Central memory CD4-positive, alpha-beta T cell (primary cell): Measurements from ENCODE around the gene PRKG1.

Experiments used
- DNase-seq: peaks from one replicate; pipeline ENCODE4 v3.0.0; 2022

The PRKG1 gene

DNA sequence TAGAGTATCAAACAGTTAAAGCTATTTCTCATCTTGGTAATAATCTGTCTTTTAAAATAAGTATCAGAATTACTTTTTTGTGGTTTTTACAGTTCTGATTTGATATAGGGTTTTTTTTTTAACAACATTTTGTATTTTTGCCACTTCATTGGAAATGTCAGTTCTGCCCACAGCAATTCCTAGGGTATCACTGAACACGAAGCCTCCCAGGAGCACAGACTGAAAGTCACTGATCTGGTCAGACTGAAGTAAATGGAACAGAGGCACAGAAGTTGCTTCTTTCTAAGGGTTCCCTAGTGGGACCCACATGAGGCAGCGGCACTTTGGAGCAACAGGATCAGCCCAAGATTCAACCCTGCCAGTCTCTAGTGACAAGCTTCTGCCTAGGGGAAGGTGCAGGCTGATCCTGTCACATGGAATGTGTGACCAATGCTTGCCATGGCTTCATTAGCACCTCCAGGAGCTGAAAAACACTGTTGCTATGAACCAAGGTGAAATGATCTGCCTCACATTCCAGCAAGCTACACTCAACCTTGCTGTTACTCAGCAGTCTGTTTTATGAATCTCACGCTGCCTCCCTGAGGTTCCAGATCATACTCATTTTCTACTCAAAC lies 898.6 kb downstream of the PRKG1 start:
- no peak for DNase-seq

DNA sequence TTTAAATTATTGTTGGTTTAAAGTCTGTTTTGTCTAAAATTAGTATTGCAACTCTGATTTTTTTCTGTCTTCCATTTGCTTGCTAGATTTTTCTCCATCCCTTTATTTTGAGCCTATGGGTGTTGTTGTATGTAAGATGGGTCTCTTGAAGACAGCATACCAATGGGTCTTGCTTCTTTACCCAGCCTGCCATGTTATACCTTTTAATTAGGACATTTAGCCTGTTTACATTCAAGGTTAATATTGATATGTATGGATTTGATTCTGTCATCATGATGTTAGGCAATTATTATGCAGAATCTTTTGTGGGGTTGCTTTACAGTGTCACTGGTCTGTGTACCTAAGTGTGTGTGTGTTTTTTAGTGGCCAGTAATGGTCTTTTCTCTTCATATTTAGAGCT lies 906.5 kb downstream of the PRKG1 start:
- no peak for DNase-seq

GRCh38 chr10:51981731-51982130 lies 907.4 kb downstream of the PRKG1 start:
- no peak for DNase-seq

GRCh38 chr10:51983481-51983880 lies 909.2 kb downstream of the PRKG1 start:
- no peak for DNase-seq

DNA sequence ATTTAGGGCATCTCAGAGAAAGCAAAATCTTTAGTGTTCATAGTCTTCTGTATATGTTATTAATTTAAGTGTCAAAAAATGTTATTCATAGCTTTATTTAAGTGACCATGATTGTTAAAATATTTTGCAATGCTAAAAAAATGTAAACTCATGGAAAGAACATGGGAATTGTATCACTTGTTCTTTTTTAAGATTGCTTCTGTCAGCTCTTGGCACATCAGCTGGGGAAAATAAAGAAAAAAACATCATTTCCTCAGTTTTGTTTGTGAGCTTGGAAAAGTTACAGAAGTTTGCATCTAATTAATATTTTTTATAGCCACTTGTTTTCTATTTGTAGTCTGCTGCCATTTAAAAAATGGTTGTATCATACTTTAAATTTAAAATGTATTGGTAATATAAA lies 911.0 kb downstream of the PRKG1 start:
- no peak for DNase-seq

GRCh38 chr10:51986516-51986915 lies 912.2 kb downstream of the PRKG1 start:
- no peak for DNase-seq

- DNase-seq: no peak
Measured at GRCh38 chr10:51993475-51993874, 919.2 kb downstream of the PRKG1 start.

DNA sequence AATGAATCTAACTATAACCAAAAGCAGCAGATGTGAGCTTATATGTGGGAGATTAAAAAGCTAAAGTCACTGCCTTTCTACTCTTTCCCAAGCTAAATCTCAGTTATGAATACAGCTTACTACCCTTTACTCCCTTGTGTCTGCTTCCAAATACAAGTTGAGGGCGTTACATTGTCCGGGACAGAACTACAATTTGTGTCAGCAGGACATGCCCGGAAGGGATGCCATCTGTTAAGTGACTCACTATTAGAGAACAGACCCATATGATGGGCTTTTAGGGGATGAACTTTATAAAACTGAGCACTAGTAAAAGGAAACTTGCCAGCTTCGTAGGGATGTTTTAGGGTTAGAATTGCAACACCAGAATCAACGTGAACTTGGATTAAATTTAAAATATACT lies 924.8 kb downstream of the PRKG1 start:
- DNase-seq: no peak

DNA sequence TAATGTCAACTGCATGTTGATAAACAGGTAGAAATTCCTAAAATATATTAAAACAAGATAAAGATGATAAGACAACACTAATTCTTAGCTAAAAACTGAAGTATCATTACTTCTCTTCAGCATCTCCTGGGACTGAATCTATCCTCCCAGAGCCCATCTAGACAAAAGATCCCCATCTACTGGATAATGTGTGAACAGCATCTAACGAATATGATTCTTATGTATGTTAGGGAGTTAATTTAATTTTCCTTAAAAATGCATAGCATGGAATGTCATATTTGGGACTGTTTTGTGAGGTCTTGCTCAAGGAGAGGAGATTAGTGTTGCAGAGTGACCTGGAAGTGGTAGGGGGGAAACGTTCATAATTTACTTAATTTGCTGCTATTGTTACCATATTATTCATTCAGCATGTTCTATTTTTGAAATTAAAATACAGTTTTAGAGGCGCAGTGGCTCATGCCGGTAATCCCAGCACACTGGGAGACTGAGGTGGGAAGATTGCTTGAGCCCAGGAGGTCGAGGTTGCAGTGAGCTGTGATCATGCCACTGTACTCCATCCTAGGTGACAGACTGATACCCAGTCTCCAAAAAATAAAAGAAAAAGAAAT lies 930.2 kb downstream of the PRKG1 start:
- DNase-seq: no peak

GRCh38 chr10:52007091-52007490 lies 932.8 kb downstream of the PRKG1 start:
- DNase-seq: no peak

DNA sequence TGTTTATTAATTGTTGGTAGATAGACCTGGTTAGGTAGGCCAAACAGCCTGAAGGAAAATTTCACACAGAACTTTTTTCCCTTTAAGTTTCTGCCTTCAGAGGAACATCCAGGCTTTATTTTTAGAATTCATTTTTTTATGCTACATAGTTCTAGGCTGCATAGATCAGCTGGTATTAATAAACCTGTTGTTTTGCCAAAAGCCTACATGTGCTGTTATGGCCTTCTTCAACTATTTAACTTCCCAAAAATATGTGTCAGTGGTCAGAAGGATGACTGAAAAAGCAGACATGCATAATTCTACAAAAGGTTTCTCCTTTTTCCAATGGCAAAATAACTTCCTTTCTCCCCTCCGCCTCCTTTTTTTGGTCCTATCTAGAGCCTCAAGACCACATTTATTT lies 936.8 kb downstream of the PRKG1 start:
- DNase-seq: no peak

DNA sequence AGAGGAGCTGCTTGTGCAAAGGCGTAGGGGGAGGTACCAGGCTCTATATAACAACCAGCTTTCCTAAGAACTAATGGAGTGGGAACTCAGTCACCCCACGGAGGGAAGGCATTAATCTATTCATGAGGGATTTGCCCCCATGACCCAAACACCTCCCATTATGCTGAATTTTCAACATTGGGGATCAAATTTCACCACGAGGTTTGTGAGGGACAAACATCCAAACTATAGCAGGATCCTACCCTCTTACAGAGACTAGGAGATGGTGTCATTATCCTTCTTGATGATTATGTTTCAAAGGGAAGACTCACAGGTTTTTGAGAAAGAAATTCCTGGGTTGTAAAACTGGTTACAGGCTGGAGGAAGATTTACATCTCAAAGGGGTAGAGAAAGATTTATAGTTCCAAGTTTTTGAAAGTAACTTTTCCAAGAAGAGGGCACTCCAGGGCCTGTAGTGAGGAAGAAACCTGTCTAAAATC lies 944.8 kb downstream of the PRKG1 start:
- no peak for DNase-seq

GRCh38 chr10:52019656-52020055 lies 945.4 kb downstream of the PRKG1 start:
- no peak for DNase-seq

DNA sequence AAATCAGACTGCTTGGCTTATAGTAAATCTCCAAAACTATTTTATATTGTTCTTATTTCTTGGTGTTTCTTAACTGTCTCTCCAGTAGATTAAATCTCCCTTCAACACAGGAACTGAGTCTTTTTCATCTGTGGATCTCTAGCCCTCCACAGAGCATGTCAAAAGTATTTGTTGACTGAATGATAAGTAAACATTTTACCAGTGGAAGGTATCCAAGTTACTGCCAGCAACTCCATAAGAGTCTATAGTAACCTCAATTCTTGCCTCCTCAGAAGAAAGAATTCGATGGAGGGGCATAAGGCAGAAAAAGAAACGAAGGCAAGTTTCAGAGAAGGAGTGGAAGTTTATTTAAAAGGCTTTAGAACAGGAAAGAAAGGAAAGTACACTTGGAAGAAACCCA lies 945.9 kb downstream of the PRKG1 start:
- DNase-seq: no peak

- DNase-seq: no peak
Measured at GRCh38 chr10:52020702-52021101, 946.4 kb downstream of the PRKG1 start.

DNA sequence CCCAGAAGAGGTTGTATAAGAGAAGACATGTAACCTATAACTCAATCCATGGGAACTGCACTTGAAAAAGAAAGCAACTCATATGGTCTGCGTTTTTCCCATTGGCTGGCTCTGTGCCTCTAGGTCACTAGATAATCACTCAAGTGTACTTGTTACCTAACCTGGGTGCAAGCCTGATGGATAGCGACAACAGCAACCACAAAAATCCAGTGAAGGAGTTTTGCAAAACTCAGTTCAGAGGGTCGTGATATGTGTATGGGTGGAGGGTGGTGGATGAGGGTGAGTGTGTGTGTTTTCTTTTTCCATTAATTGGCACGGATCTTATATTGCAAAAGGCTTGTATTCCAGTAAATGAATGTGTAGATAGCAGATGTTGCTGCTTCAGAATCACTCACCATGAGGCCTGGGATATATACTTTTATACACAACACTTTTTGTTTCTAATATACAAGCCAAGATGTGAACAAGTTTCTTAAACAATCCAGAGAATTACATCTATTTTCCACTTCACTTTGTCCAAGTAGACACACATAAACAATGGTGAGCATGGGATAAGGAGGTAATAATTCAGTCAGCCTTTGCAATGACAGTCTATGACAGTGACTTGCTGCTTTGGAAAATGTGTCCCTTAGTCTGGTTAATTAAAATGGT lies 952.9 kb downstream of the PRKG1 start:
- DNase-seq: no peak

DNA sequence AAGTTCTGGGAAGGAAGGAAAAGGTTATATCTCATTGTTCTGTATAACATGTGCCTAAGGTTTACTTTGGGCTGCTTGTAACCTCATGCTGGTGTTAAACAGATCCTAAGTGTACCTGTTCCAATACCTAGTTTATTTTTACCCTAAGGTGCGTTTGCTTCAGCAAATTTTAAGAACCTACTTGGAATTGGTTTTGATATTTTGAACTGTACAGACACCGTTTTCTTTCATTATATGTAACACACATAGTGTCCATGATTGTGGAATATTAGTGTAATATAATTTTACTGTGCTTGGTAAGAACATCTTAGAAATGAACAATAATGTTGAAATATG lies 954.2 kb downstream of the PRKG1 start:
- DNase-seq: no peak

DNA sequence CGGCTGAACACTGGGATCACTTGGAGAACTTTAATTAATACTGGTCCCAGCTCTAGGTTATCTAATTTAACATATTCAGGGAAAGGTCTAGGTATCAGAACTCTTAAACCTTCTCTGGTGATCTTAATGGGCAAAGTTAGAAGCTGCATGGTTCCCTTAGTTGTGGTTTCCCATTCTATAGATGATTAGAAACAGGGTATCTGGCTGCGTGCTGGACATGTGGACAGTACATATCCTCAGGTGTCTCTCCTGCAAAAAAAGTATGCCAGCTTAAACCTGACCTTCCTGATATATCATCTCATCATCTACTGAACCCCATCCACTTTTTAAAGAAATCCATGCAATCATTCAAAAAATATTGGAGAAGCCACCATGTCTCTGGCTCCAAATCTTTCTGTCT lies 955.3 kb downstream of the PRKG1 start:
- no peak for DNase-seq

GRCh38 chr10:52030051-52030790 lies 955.9 kb downstream of the PRKG1 start:
- DNase-seq: no peak

DNA sequence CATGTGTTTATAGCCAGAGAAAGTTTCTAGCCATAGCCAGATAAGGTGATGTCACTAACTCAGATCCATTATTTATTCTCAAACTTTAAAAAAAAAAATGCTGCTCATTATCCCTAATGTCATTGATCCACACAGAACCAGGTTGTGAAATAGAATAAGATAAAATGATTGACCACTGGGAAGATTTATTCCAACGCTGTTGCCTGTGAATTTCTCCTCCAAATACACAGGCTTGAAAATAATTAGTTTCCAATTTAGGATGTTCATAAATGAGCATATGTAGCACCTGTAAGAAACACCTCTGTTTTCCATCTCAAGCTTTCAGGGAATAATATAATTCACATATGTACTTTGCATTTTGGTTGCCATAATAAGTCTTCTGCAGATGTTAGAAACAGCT lies 956.7 kb downstream of the PRKG1 start:
- DNase-seq: no peak

- no peak for DNase-seq
Measured at GRCh38 chr10:52031771-52032170, 957.5 kb downstream of the PRKG1 start.

DNA sequence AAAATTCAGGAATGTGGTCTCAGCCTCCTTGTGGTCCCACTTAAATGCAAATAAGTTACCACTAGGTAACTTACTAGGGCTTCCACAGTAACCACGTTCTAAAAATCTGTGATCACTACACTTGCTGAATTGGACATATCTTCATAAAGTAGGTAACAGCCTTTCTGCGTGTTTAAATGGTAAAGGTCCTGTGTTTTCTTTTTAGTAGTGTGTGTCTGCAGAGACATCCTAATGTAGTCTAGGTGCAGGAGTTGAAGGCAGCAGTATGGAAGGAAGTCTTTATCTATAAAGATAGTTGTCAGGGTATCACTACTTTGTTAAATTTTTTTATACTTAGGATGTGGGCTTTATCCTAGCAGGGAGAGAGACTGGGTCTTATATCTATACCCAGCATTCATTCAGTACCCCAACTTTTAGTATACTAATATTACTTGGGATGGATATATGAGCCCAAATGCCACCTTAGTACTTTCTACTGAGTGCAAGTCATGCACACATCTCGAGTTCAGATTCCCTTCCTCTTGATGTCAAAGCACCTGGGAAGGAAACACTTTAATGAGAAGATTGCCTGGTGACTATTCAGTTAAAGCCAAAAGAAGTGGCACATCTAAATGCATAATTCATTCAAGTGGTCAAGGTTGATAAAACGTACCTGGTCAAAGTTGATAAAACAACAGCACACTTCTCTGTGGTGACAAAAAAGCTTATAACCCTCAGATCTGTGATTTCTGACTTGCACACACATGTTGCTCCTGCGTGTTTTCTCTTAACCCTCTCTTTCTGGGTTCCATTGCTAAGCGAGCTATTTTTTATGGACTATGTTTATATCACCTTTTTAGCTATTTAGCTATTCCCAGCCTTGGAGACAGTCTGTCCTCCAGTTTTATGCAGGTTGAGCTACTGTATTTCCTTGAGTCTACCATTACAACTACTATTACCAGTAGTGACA lies 958.7 kb downstream of the PRKG1 start:
- DNase-seq: no peak
